IMR-90 (cell line): ENCODE data around the gene SMAD7. TPM values are rescaled to one million over a fixed set of nuclear protein-coding genes. Genes with fewer than 3 reads are reported as not detected.

Experiments
- ATAC-seq: fragments of 200-7000 bp; cut with Tn5 transposase; 2 replicates; pipeline ENCODE4 v1.9.1; 2020; ENCODE audit warnings: low read depth, mild to moderate bottlenecking, moderate library complexity
- BruUV-seq: library from RNA; stranded (reverse); fragments of 400-500 nt; replicated peaks from 2 replicates; lab custom pipeline; 2021; lab: Mats Ljungman, UMichigan
- CTCF ChIA-PET: fragments of 300-600 bp; formaldehyde crosslinking; extraction: SDS; loops from one replicate; lab custom pipeline; 2021; ENCODE audit warnings: antibody characterized with exemption; lab: Yijun Ruan, JAX
- POLR2A ChIA-PET: fragments of 300-600 bp; sonication (Branson Sonifier 250); formaldehyde crosslinking; loops from one replicate; lab custom pipeline; 2022; ENCODE audit warnings: antibody characterized with exemption; ENCODE audit not compliant: unreplicated experiment; lab: Charles Lee
- DNase-seq: peaks from one replicate; pipeline ENCODE4 v3.0.0; 2013
- H2AFZ ChIP-seq: replicated peaks from 2 replicates; pipeline ENCODE3; 2013; ENCODE audit warnings: low read length, mild to moderate bottlenecking; ENCODE audit not compliant: poor library complexity
- H2AK5ac ChIP-seq: 2 replicates; pipeline ENCODE4 v1.6.1; 2013; ENCODE audit warnings: low read depth, low read length, inconsistent platforms
- H2AK9ac ChIP-seq: replicated peaks from 2 replicates; pipeline ENCODE3; 2013; ENCODE audit warnings: mild to moderate bottlenecking, low read depth, low read length, moderate library complexity; ENCODE audit not compliant: poor library complexity
- H2BK120ac ChIP-seq: 2 replicates; pipeline ENCODE4 v1.6.1; 2013; ENCODE audit warnings: low read depth, low read length, inconsistent platforms
- H2BK15ac ChIP-seq: 3 replicates; pipeline ENCODE4 v1.6.1; 2013; ENCODE audit warnings: low read depth, low read length, inconsistent platforms
- H2BK20ac ChIP-seq: 2 replicates; pipeline ENCODE4 v1.6.1; 2013; ENCODE audit warnings: low read depth, mild to moderate bottlenecking, inconsistent platforms, low read length, moderate library complexity
- H2BK5ac ChIP-seq: 2 replicates; pipeline ENCODE4 v1.6.1; 2013; ENCODE audit warnings: mild to moderate bottlenecking, low read depth, low read length, inconsistent platforms; ENCODE audit not compliant: poor library complexity, severe bottlenecking
- H3K14ac ChIP-seq: replicated peaks from 2 replicates; pipeline ENCODE4 v1.6.1; 2013; ENCODE audit warnings: low read depth, low read length, inconsistent platforms
- H3K18ac ChIP-seq: 2 replicates; pipeline ENCODE4 v1.6.1; 2013; ENCODE audit warnings: low read depth, low read length, control low read depth
- H3K23ac ChIP-seq: 2 replicates; pipeline ENCODE4 v1.6.1; 2013; ENCODE audit warnings: low read depth, low read length, inconsistent platforms
- H3K27ac ChIP-seq: 2 replicates; pipeline ENCODE4 v1.5.1; 2013; ENCODE audit warnings: mild to moderate bottlenecking, control low read depth, low read length; ENCODE audit not compliant: insufficient read depth
- H3K27me3 ChIP-seq: 2 replicates; pipeline ENCODE4 v1.6.1; 2013; ENCODE audit warnings: low read length; ENCODE audit not compliant: control insufficient read depth, insufficient read depth
- H3K36me3 ChIP-seq: 2 replicates; pipeline ENCODE4 v1.6.1; 2013; ENCODE audit warnings: low read length, mixed read lengths; ENCODE audit not compliant: control insufficient read depth, insufficient read depth
- H3K4ac ChIP-seq: 2 replicates; pipeline ENCODE4 v1.6.1; 2013; ENCODE audit warnings: low read depth, low read length, inconsistent platforms
- H3K4me1 ChIP-seq: 2 replicates; pipeline ENCODE4 v1.6.1; 2013; ENCODE audit warnings: low read length, mixed read lengths; ENCODE audit not compliant: control insufficient read depth, insufficient read depth
- H3K4me2 ChIP-seq: 2 replicates; pipeline ENCODE4 v1.6.1; 2013; ENCODE audit warnings: low read depth, mild to moderate bottlenecking, control low read depth, low read length, moderate library complexity
- H3K4me3 ChIP-seq: 2 replicates; pipeline ENCODE4 v1.5.1; 2013; ENCODE audit warnings: low read depth, mild to moderate bottlenecking, control low read depth, low read length, moderate library complexity; ENCODE audit not compliant: insufficient read depth
- H3K56ac ChIP-seq: 2 replicates; pipeline ENCODE4 v1.6.1; 2013; ENCODE audit warnings: low read length, inconsistent platforms; ENCODE audit not compliant: insufficient read depth; ENCODE audit errors: extremely low read depth
- H3K79me1 ChIP-seq, 2 experiments: 2 replicates each; pipeline ENCODE4 v1.6.1; 2013; ENCODE audit warnings: low read length in 2 of 2, inconsistent platforms in 1 of 2, low read depth in 1 of 2
- H3K9ac ChIP-seq: 2 replicates; pipeline ENCODE4 v1.6.1; 2013; ENCODE audit warnings: low read depth, low read length, control low read depth
- H3K9me1 ChIP-seq: 2 replicates; pipeline ENCODE4 v1.6.1; 2013; ENCODE audit warnings: low read length, inconsistent platforms; ENCODE audit not compliant: insufficient read depth
- H3K9me3 ChIP-seq: 2 replicates; pipeline ENCODE4 v1.6.1; 2013; ENCODE audit warnings: low read length; ENCODE audit not compliant: control insufficient read depth, insufficient read depth
- H4K20me1 ChIP-seq: 2 replicates; pipeline ENCODE4 v1.6.1; 2013; ENCODE audit warnings: low read length, inconsistent platforms; ENCODE audit not compliant: insufficient read depth
- H4K5ac ChIP-seq: 2 replicates; pipeline ENCODE4 v1.6.1; 2013; ENCODE audit warnings: mild to moderate bottlenecking, low read depth, low read length, control low read depth
- H4K8ac ChIP-seq, 2 experiments: 2 replicates each; pipeline ENCODE4 v1.6.1; 2013; ENCODE audit warnings: low read depth in 2 of 2, low read length in 2 of 2, control low read depth in 1 of 2, inconsistent platforms in 1 of 2
- H4K91ac ChIP-seq: 2 replicates; pipeline ENCODE4 v1.6.1; 2013; ENCODE audit warnings: low read depth, low read length, inconsistent platforms; ENCODE audit not compliant: insufficient read depth
- CEBPB ChIP-seq: IDR thresholded peaks from 2 replicates; pipeline ENCODE4 v1.6.1; 2012; ENCODE audit warnings: low read depth, low read length, improper control_type of control experiment
- FOS ChIP-seq: fragments of 150-350 bp; IDR thresholded peaks from 2 replicates; pipeline ENCODE4 v1.6.1; 2016; ENCODE audit warnings: low read depth, low read length
- WGBS, 2 experiments: methylation state at CpG; one replicate each; pipeline versions ENCODE4 v1.1.5 to v1.1.7; 2013; ENCODE audit warnings: missing lambda C conversion rate in 2 of 2; ENCODE audit not compliant: insufficient read length in 1 of 2; ENCODE audit errors: extremely low coverage in 2 of 2; 5-methylcytosine and 5-hydroxymethylcytosine counted together
- dilution Hi-C: fragments of 300-500 bp; cut with HindIII; formaldehyde crosslinking; loops from one replicate; pipeline ENCODE4 v1.14.3; 2018; ENCODE audit warnings: low sequenced_read_pairs; ENCODE audit not compliant: unreplicated experiment
- in situ Hi-C: fragments of 300-500 bp; cut with MboI; formaldehyde crosslinking; loops from 3 replicates; pipeline ENCODE4 v1.14.3; 2019; ENCODE audit warnings: low sequenced_read_pairs, inconsistent platforms, mixed read lengths
- intact Hi-C: fragments of 100-400 bp; cut with micrococcal nuclease; formaldehyde crosslinking; loops from 2 replicates; pipeline ENCODE4 v1.10.0; 2022
- polyA plus RNA-seq, 3 experiments: library from polyadenylated mRNA; depleted of rRNA; stranded (reverse); fragments of >200 nt; gene quantifications; 2 replicates each; pipeline ENCODE4 v1.2.3, GENCODE V29; 2012; ENCODE audit warnings: low replicate concordance in 1 of 3
- total RNA-seq: library from RNA; depleted of rRNA; stranded (reverse); fragments of >200 nt; gene quantifications from 2 replicates; pipeline ENCODE4 v1.2.3, GENCODE V29; 2012
- TF ChIP-seq, protein P1 (sequence below): conservative IDR thresholded peaks from 2 replicates; pipeline ENCODE4 v1.5.1; 2012; ENCODE audit warnings: mild to moderate bottlenecking, low read depth, low read length, improper control_type of control experiment

Gene SMAD7
- total and polyA plus RNA-seq, 2 of the 4 experiments (the other 2 are of a cell fraction) = 15.8 to 17.6 TPM

DNA sequence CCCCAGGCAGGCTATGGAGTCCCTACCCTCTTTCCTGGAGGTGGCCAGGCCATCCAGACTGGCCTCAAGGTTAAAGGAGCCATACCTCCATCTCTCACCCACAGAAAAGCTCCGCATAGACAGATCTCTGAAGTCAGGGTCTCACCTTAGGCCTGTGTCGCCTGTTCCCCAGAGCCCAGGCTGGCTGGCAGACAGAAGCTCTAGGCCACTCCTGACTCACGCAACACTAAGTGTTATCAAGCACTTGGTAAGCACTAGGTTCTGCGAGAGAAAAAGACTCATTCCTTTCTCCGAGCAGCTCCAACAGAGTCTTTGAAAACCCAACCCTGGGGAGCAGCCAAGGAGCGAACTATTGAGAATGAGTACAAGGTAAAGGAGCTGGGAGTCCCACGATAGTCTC lies 6.1 kb downstream of the SMAD7 start:
- Histone ChIP-seq H3K36me3 (peaks cover 38% of the 10 kb centered on the region), H2AK9ac (no peak overlapping the region), H3K14ac (peak overlapping the region; percentile 41), H2BK120ac (0 out of 2 replicates have a peak overlapping the region, but pooled peaks have one; percentile 32), H3K9me3 (no peaks in the 10 kb centered on the region), H3K4me1 (peaks cover 50% of the 10 kb centered on the region), H3K18ac (no peak overlapping the region), H2BK20ac (0 out of 2 replicates have a peak overlapping the region, but pooled peaks have one; percentile 1), H2BK15ac (no peak overlapping the region), H3K4ac (peak overlapping the region; percentile 76), H3K79me1 (peaks cover 4 to 72% of the 10 kb centered on the region in 2 experiments; a peak in 2 of 4 replicates), H3K4me3 (no peak overlapping the region), H3K9me1 (peaks cover 35% of the 10 kb centered on the region), H2AK5ac (no peak overlapping the region), H2AFZ (no peak overlapping the region), H3K56ac (no peak overlapping the region), H4K20me1 (peaks cover 97% of the 10 kb centered on the region), H3K9ac (peak overlapping the region; percentile 18; the same call in 1 of the 2 replicates), H4K8ac (no peak overlapping the region; a peak in 1 of 4 replicates), H3K27ac (no peak overlapping the region), H3K4me2 (peak overlapping the region; percentile 18; the same call in 1 of the 2 replicates), H4K5ac (no peak overlapping the region), H4K91ac (peak overlapping the region; percentile 47), H3K23ac (0 out of 2 replicates have a peak overlapping the region, but pooled peaks have one; percentile 43), H2BK5ac (peak overlapping the region; percentile 19), H3K27me3 (no peaks in the 10 kb centered on the region)
- in situ Hi-C loops = loop anchor here (5.0 to 25.0 kb wide), 4 partner anchors 162 to 407 kb away; partner anchors contain the start of gene CTIF
- ChIA-PET POLR2A (no interaction called here), CTCF (no interaction called here)
- dilution Hi-C loops = no loop called here
- no peak for TF ChIP-seq CEBPB
- TF ChIP-seq, protein P1, sequence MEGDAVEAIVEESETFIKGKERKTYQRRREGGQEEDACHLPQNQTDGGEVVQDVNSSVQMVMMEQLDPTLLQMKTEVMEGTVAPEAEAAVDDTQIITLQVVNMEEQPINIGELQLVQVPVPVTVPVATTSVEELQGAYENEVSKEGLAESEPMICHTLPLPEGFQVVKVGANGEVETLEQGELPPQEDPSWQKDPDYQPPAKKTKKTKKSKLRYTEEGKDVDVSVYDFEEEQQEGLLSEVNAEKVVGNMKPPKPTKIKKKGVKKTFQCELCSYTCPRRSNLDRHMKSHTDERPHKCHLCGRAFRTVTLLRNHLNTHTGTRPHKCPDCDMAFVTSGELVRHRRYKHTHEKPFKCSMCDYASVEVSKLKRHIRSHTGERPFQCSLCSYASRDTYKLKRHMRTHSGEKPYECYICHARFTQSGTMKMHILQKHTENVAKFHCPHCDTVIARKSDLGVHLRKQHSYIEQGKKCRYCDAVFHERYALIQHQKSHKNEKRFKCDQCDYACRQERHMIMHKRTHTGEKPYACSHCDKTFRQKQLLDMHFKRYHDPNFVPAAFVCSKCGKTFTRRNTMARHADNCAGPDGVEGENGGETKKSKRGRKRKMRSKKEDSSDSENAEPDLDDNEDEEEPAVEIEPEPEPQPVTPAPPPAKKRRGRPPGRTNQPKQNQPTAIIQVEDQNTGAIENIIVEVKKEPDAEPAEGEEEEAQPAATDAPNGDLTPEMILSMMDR = no peak
- no peak for TF ChIP-seq FOS
- no TSS peak for BruUV-seq
- peak; percentile 57 for DNase-seq
- intact Hi-C loops = loop anchor here (5.0 kb wide), 2 partner anchors 77 to 117 kb away; no protein-coding TSS in a partner anchor
- no peak for ATAC-seq
- WGBS, 2 experiments = 100% methylated on average over 2 of the region's 7 CpGs; no CpG with 5 or more reads in 1 of the 2 experiments
